MCF 10A (cell line): ENCODE data around the gene MKNK2. TPM values are rescaled to one million over a fixed set of nuclear protein-coding genes. Genes with fewer than 3 reads are reported as not detected.

Source experiments
- Bru-seq: library from RNA; stranded (reverse); fragments of 400-500 nt; gene quantifications from one replicate; lab custom pipeline; 2021; lab: Mats Ljungman, UMichigan
- BruChase-seq, 2 experiments: library from RNA; stranded (reverse); fragments of 400-500 nt; gene quantifications; one replicate each; lab custom pipeline; 2021; lab: Mats Ljungman, UMichigan
- BruUV-seq: library from RNA; stranded (reverse); fragments of 400-500 nt; replicated peaks from 2 replicates; lab custom pipeline; 2021; lab: Mats Ljungman, UMichigan
- CTCF ChIA-PET: fragments of 300-600 bp; sonication (Branson Sonifier 250); formaldehyde crosslinking; extraction: SDS; loops from one replicate; lab custom pipeline; 2021; ENCODE audit warnings: antibody characterized with exemption, inconsistent platforms; lab: Yijun Ruan, JAX
- POLR2A ChIA-PET: fragments of 300-600, 350-650 bp; sonication (Branson Sonifier 250); formaldehyde crosslinking; extraction: SDS; loops from one replicate; lab custom pipeline; 2020; ENCODE audit warnings: antibody characterized with exemption, inconsistent platforms; lab: Yijun Ruan, JAX
- DNase-seq: peaks from one replicate; pipeline ENCODE4 v3.0.0-alpha.2; 2018; ENCODE audit not compliant: unreplicated experiment
- H3K27ac Mint-ChIP-seq: one replicate; pipeline ENCODE4 v1.8.0; 2022; ENCODE audit warnings: mild to moderate bottlenecking, low read depth, mixed read lengths; ENCODE audit not compliant: unreplicated experiment
- H3K27me3 Mint-ChIP-seq: one replicate; pipeline ENCODE4 v1.8.0; 2022; ENCODE audit warnings: mixed read lengths; ENCODE audit not compliant: insufficient read depth, unreplicated experiment
- H3K36me3 Mint-ChIP-seq: one replicate; pipeline ENCODE4 v1.8.0; 2022; ENCODE audit warnings: mild to moderate bottlenecking, moderate library complexity, mixed read lengths; ENCODE audit not compliant: insufficient read depth, unreplicated experiment
- H3K4me1 Mint-ChIP-seq: one replicate; pipeline ENCODE4 v1.8.0; 2022; ENCODE audit warnings: mixed read lengths; ENCODE audit not compliant: insufficient read depth, unreplicated experiment
- H3K4me3 Mint-ChIP-seq: one replicate; pipeline ENCODE4 v1.8.0; 2022; ENCODE audit warnings: mild to moderate bottlenecking, moderate library complexity, mixed read lengths; ENCODE audit not compliant: unreplicated experiment
- H3K9me3 Mint-ChIP-seq: one replicate; pipeline ENCODE4 v1.8.0; 2022; ENCODE audit warnings: mixed read lengths; ENCODE audit not compliant: unreplicated experiment
- CTCF ChIP-seq: fragments of 200-600 bp; IDR thresholded peaks from one replicate; pipeline ENCODE4 v1.8.0; 2022; ENCODE audit warnings: antibody characterized with exemption, mild to moderate bottlenecking; ENCODE audit not compliant: unreplicated experiment
- intact Hi-C: fragments of 100-400 bp; cut with micrococcal nuclease; formaldehyde crosslinking; loops from 2 replicates; pipeline ENCODE4 v1.14.1; 2022
- long read RNA-seq: library from polyadenylated mRNA; stranded (forward); transcript quantifications from one replicate; pipeline ENCODE4 v2.0.0, GENCODE V29; 2022
- total RNA-seq: library from RNA; stranded (reverse); gene quantifications from 2 replicates; pipeline ENCODE4 v1.2.3, GENCODE V29; 2022

Gene MKNK2
- total RNA-seq, result 146 and 224 TPM in 2 replicates
- Bru-seq, nascent RNA, result percentile 79 among the genes with signal in this experiment
- BruChase-seq, experiment 1, labeled RNA remaining after a 6-hour chase, result percentile 87 among the genes with signal in this experiment
- BruChase-seq, experiment 2, labeled RNA remaining after a 2-hour chase, result percentile 88 among the genes with signal in this experiment
- long read RNA-seq, transcript MKNK2-202 (14 exons, 1,744 nt), result major isoform, 29 of 248 reads
- long read RNA-seq, transcript MKNK2-201 (14 exons, 3,774 nt), result minor isoform, 27 of 248 reads
- long read RNA-seq, partial matches to known transcripts, result 158 of 248 reads
- long read RNA-seq, other reads (novel, unspliced or antisense), result 29 of 248 reads

GRCh38 chr19:2050991-2051772 is at the start of gene MKNK2:
Gene MKNK2 (minus strand): TSS chr19:2051244. CDS start chr19:2050851, 393 bp downstream.
- Mint-ChIP-seq H3K9me3 (no peaks in the 10 kb centered on the region), H3K4me3 (peak within 1 kb of the TSS; percentile 92), H3K4me1 (peaks cover 22% of the 10 kb centered on the region), H3K36me3 (peaks cover 30% of the 10 kb centered on the region), H3K27me3 (no peaks in the 10 kb centered on the region), H3K27ac (peak within 1 kb of the TSS; percentile 81)
- peak; percentile 22 for TF ChIP-seq CTCF
- intact Hi-C loops, result no loop called here
- ChIA-PET POLR2A (interaction anchor here (0.8 to 4.5 kb wide), 9 partner anchors 9 to 196 kb away, joined by 3 to 27 read pairs (median 4); no protein-coding TSS in a partner anchor), CTCF (interaction anchor here (0.6 kb wide), 2 partner anchors 31 to 1469 kb away, joined by 3 to 5 read pairs; no protein-coding TSS in a partner anchor)
- peak; percentile 90 for DNase-seq
- BruUV-seq, result no TSS peak

- Mint-ChIP-seq H3K9me3 (no peaks in the 10 kb centered on the region), H3K27me3 (no peaks in the 10 kb centered on the region), H3K4me1 (no peaks in the 10 kb centered on the region), H3K27ac (no peak overlapping the region), H3K4me3 (no peak overlapping the region), H3K36me3 (peaks cover 37% of the 10 kb centered on the region)
- intact Hi-C loops, result no loop called here
- POLR2A ChIA-PET, result no interaction called here
- TF ChIP-seq CTCF, result no peak
- BruUV-seq, result no TSS peak
- DNase-seq, result no peak
- CTCF ChIA-PET, result no interaction called here
Measured at GRCh38 chr19:2100719-2101061, 49.6 kb upstream of the MKNK2 start.

GRCh38 chr19:2099937-2100718 is 49.1 kb upstream of the MKNK2 start:
- DNase-seq, result no peak
- Mint-ChIP-seq H3K36me3 (peaks cover 37% of the 10 kb centered on the region), H3K4me1 (no peaks in the 10 kb centered on the region), H3K9me3 (no peaks in the 10 kb centered on the region), H3K4me3 (no peak overlapping the region), H3K27ac (no peak overlapping the region), H3K27me3 (no peaks in the 10 kb centered on the region)
- BruUV-seq, result no TSS peak
- TF ChIP-seq CTCF, result no peak
- intact Hi-C loops, result no loop called here
- CTCF ChIA-PET, result no interaction called here
- POLR2A ChIA-PET, result no interaction called here
